GM12892 (cell line): Measurements from ENCODE around the gene RFC1.

Source experiments
- POLR2A ChIP-seq: IDR thresholded peaks from 2 replicates; pipeline ENCODE4 v1.6.1; 2011; ENCODE audit warnings: low read depth, low read length, control low read depth
- POLR2AphosphoS5 ChIP-seq: IDR thresholded peaks from 2 replicates; pipeline ENCODE4 v1.6.1; 2011; ENCODE audit warnings: low read depth, low read length, control low read depth

- no peak for TF ChIP-seq POLR2AphosphoS5
- TF ChIP-seq POLR2A, result no peak
Measured at GRCh38 chr4:39302901-39303300, 63.3 kb downstream of the RFC1 start.
